Activated T-helper 17 cell treated with anti-CD3 and anti-CD28 coated beads, Interleukin-2, amount 50 U/mL, for 72 hours (primary cell): Measurements from ENCODE around the gene LTBP2. TPM values are rescaled to one million over a fixed set of nuclear protein-coding genes. Genes with fewer than 3 reads are reported as not detected.
A peak's percentile ranks its signal among the peaks of the same experiment; 100 is the strongest.

Source experiments
- ATAC-seq: fragments of 150-1000 bp; cut with Tn5 transposase; replicated peaks from 2 replicates; pipeline ENCODE4 v1.10.0; 2021; ENCODE audit warnings: mild to moderate bottlenecking, moderate library complexity
- H3K27ac Mint-ChIP-seq: one replicate; pipeline ENCODE4 v1.8.0; 2022; ENCODE audit warnings: mixed read lengths
- H3K27me3 Mint-ChIP-seq: one replicate; pipeline ENCODE4 v1.8.0; 2022; ENCODE audit warnings: mixed read lengths
- H3K36me3 Mint-ChIP-seq: one replicate; pipeline ENCODE4 v1.8.0; 2022; ENCODE audit warnings: low read depth, mild to moderate bottlenecking, mixed read lengths
- H3K4me1 Mint-ChIP-seq: one replicate; pipeline ENCODE4 v1.8.0; 2022; ENCODE audit warnings: mixed read lengths
- H3K4me3 Mint-ChIP-seq: one replicate; pipeline ENCODE4 v1.8.0; 2022; ENCODE audit warnings: mild to moderate bottlenecking, mixed read lengths
- H3K9me3 Mint-ChIP-seq: one replicate; pipeline ENCODE4 v1.8.0; 2022; ENCODE audit warnings: mixed read lengths
- total RNA-seq, 2 donors: library from RNA; stranded (reverse); gene quantifications; one replicate each; pipeline ENCODE4 v1.2.3, GENCODE V29; 2022

Gene LTBP2
- total RNA-seq, 2 donors from 2014 or later = 0.03 TPM; not detected in 1

DNA sequence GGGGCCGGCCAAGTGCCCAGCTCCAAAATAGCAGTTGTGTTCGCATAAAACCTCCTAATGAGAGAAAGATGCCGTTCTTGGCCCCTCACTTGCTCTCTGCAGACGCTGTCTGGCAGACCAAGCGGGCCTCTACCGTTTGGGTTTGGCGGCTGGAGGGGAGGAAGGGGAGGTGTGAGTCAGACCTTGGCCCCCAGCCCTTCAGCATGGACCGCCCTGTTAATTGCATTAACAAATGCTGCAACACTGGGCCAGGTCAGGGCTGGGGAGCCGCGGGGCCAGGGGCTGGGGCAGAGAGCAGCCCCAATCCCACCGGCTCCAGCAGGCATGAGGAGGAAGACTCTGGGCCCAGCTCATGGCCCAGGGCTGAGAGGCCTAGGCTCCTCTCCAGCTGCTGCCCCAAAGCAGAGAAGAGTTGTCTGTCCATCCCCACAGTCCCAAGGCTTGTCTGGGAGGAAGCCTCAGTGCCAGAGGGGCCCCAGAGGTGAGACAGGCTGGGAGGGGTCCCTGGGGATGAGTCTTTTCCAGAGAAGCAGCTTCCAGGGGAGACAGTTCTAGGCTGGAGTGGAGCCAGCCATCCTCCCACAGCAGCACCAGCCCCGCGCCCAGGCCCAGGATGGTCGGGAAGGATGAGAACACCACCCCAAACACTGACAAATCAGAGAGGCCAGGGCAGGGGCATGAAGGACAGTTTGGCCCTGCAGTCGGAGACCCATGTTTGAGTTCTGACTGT, 16.9 kb downstream of the LTBP2 start:
- Mint-ChIP-seq H3K27ac (no peak overlapping the region), H3K27me3 (no peaks in the 10 kb centered on the region), H3K4me1 (no peaks in the 10 kb centered on the region), H3K4me3 (no peak overlapping the region), H3K9me3 (no peaks in the 10 kb centered on the region), H3K36me3 (no peaks in the 10 kb centered on the region)
- no peak for ATAC-seq

DNA sequence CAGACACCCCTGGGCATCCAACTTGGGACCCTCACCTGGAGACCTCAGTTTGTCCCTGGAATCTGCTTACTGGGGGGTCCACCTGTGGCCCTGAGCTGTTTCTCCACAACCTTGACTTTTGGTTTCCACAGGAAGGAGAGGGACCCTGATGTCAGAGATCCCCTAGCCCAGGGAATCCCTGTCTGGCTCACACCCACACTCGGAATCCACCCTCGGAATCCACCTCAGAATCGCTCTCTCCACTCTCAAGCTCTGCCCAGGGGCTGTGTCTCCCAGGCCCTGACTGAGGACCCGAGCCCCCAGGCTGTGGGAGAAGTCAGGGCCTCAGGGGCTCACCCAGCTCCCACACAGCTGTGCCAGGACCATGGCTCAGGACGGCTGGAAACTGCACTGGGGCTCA, 17.4 kb downstream of the LTBP2 start:
- H3K4me3 Mint-ChIP-seq = no peak overlapping the region
- H3K36me3 Mint-ChIP-seq = no peaks in the 10 kb centered on the region
- ATAC-seq = no peak
- no peaks in the 10 kb centered on the region for H3K9me3 Mint-ChIP-seq
- no peaks in the 10 kb centered on the region for H3K27me3 Mint-ChIP-seq
- no peak overlapping the region for H3K27ac Mint-ChIP-seq
- H3K4me1 Mint-ChIP-seq = no peaks in the 10 kb centered on the region

DNA sequence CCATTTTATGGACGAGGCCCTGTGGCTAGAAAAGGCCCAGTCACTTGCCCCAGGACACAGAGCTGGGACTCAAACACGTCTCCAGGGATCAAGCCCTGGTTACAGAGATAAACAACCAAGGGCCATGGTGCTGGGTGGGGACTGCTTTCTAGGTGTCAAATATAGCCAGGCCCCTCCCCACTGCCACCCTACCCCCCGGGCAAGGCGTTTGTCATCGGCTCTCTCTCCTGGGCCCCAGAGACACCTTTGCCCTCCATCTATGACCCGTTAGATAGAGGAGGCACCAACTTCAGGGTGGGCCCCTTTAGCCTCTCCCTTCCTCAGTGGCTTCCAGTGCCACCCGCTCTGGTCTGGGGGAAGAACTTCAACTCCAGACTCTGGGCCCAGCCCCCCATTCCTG, 18.0 kb downstream of the LTBP2 start:
- ATAC-seq = no peak
- H3K4me3 Mint-ChIP-seq = no peak overlapping the region

DNA sequence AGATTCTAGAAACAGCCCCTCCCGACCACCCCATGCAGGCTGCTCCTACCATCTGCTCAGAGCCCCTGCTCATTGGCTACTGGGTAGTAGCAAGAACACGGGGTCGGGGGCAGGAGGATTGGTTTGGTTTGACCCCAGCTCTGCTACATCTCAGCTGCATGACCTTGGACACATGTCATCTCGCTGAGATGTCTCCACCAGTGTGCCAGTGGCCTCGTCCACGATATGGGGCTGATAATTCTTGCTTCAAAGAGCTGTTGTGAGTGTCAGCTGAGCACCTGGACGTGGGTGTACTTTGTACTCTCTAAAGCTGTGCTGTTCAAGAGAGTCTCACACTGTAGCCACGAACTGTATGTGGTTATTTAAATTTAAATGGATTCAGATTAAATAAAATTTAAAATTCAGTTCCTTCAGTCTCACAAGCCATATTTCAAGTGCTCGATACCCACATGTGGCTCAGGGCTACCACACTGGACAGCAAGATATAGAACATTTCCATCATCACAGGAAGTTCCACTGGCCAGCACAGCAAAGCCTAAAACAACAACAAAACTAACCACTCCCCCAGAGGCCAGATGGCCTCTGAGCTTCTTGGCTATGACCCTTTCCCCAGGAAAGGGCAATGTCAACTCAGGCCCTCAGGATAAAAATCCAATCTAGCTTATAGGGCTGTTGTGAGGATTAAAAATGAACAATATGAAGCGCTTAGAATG, 18.6 kb downstream of the LTBP2 start:
- Mint-ChIP-seq H3K36me3 (no peaks in the 10 kb centered on the region), H3K27ac (no peak overlapping the region), H3K9me3 (no peaks in the 10 kb centered on the region), H3K4me3 (no peak overlapping the region), H3K4me1 (no peaks in the 10 kb centered on the region), H3K27me3 (no peaks in the 10 kb centered on the region)
- no peak for ATAC-seq

More for the DNA sequence above, 18.0 kb downstream of the LTBP2 start:
- Mint-ChIP-seq H3K4me1 (no peaks in the 10 kb centered on the region), H3K27ac (no peak overlapping the region), H3K36me3 (no peaks in the 10 kb centered on the region), H3K27me3 (no peaks in the 10 kb centered on the region), H3K9me3 (no peaks in the 10 kb centered on the region)

DNA sequence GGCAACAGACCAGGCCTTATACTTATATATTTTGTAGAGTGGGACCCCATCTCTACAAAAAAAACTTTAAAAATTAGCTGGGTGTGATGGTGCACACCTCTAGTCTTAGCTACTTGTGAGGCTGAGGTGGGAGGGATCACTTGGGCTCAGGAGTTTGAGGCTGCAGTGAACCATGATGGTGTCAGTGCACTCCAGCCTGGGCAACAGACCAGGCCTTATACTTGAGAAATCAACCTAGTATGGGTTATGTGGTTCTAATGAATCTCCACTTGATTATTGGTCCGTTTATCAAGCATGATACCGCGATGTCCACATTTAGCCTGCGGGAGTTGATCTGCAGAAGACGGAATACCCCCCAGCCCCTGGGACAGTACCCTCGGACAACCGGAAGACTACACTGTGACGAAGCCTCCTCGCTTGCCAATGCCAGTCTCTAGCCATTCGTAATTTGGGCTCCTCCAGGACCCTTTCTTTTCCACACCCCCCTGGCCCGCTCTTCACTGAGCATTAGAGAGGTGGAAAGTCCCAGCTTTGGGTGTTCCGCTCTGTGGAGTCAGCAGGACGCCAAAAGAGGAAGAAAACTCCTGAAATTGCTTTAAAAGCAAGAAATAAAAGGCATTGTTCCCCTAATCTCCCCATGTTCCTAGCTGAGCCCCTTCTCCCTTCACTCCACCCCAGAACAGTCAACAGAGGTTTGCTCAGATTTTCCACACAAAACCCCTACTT, 19.4 kb downstream of the LTBP2 start:
- no peaks in the 10 kb centered on the region for H3K27me3 Mint-ChIP-seq
- no peaks in the 10 kb centered on the region for H3K4me1 Mint-ChIP-seq
- no peak overlapping the region for H3K27ac Mint-ChIP-seq
- no peaks in the 10 kb centered on the region for H3K9me3 Mint-ChIP-seq
- H3K4me3 Mint-ChIP-seq = no peak overlapping the region
- ATAC-seq = no peak
- no peaks in the 10 kb centered on the region for H3K36me3 Mint-ChIP-seq

DNA sequence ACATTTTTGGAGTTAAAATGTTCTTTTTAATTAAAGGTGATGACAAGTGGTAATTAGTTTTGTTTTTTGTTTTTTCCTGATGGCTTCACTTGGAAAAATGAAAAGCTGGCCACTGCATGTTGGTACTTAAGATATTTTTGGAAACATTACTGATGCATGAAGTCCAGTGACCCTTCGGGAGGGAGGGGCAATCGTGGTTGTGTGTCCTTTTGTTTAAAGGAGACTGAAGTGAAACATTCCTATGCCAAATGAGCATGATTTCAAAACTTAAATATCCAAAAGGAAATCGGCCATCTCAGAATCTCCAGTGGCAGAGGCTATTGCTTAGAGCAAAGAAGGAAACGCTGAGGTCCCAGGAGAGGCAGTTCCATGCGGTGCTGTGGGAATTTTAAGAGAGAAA, 20.1 kb downstream of the LTBP2 start:
- Mint-ChIP-seq H3K9me3 (no peaks in the 10 kb centered on the region), H3K4me1 (no peaks in the 10 kb centered on the region), H3K36me3 (no peaks in the 10 kb centered on the region), H3K4me3 (no peak overlapping the region), H3K27ac (no peak overlapping the region), H3K27me3 (no peaks in the 10 kb centered on the region)
- no peak for ATAC-seq

DNA sequence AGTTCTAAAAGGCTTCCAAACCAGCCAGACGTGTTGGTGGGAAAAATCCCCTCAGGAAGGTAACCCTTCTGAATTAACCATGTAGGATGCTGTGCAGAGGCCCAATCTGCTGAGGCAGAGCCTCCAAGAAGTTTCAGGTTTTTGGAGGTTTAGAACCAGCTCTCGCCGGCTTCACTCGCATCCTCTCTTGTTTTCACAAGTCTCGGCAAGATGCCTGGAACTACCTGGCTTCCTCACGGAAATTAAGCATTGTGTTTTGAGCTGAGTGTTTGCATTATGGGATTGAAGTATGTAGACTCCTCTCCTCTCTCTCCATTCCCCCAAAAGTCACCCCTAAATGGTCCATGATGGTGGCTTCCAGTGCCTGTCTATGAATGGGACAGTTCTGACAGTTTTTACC, 20.6 kb downstream of the LTBP2 start:
- Mint-ChIP-seq H3K27me3 (no peaks in the 10 kb centered on the region), H3K36me3 (no peaks in the 10 kb centered on the region), H3K27ac (no peak overlapping the region), H3K4me3 (no peak overlapping the region), H3K4me1 (no peaks in the 10 kb centered on the region), H3K9me3 (no peaks in the 10 kb centered on the region)
- ATAC-seq = no peak

DNA sequence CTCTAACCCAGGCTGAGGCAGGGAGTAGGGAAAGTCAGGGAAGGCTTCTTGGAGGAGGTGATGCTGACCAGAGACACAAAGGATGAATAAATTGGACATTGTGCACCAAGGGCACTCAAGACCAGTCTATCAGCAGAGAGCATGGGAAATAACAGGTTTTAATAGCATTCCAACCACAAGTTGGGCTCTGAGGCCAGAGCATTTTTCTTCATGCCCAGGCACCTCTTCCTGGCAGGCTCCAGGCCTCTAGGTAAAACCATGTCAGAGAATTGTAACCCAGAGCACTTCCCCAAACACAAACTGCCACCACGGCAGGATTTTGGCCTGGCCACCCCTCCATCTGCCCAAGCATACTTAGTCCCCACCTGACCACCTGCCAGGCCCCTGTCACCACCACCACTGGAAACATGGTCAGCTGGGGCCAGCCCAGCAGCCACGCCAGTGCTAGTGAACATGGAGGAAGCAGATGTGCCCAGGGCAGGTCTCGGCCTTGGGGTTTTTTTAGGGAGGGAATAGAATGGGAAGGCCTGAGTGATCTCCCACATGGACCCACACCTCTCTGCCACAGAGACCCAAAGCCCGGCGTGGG, 22.7 kb downstream of the LTBP2 start:
- no peak for ATAC-seq
- H3K9me3 Mint-ChIP-seq = no peaks in the 10 kb centered on the region

DNA sequence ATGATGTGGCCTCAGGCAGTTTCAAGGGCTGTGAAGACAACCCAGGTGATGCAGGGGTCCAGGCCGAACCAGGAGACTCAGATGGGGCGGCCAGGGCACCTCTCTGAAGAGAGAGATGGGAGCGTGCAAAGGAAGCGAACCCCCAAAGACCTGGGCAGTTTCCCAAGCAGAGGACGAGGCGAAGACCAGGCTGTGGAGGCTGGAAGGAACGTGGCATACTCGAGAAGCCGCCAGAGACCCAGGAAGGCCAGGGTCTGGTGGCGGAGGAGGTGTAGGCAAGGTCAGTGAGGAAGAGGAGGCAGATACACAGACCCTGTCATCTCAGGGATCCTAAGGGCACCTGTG, 24.7 kb downstream of the LTBP2 start:
- Mint-ChIP-seq H3K27ac (no peak overlapping the region), H3K9me3 (no peaks in the 10 kb centered on the region), H3K4me1 (peaks cover 2% of the 10 kb centered on the region), H3K36me3 (no peaks in the 10 kb centered on the region), H3K4me3 (no peak overlapping the region), H3K27me3 (peaks cover 2% of the 10 kb centered on the region)
- no peak for ATAC-seq

More for the DNA sequence above, 22.7 kb downstream of the LTBP2 start:
- no peaks in the 10 kb centered on the region for H3K27me3 Mint-ChIP-seq
- no peak overlapping the region for H3K27ac Mint-ChIP-seq
- H3K36me3 Mint-ChIP-seq = no peaks in the 10 kb centered on the region
- no peaks in the 10 kb centered on the region for H3K4me1 Mint-ChIP-seq
- no peak overlapping the region for H3K4me3 Mint-ChIP-seq

DNA sequence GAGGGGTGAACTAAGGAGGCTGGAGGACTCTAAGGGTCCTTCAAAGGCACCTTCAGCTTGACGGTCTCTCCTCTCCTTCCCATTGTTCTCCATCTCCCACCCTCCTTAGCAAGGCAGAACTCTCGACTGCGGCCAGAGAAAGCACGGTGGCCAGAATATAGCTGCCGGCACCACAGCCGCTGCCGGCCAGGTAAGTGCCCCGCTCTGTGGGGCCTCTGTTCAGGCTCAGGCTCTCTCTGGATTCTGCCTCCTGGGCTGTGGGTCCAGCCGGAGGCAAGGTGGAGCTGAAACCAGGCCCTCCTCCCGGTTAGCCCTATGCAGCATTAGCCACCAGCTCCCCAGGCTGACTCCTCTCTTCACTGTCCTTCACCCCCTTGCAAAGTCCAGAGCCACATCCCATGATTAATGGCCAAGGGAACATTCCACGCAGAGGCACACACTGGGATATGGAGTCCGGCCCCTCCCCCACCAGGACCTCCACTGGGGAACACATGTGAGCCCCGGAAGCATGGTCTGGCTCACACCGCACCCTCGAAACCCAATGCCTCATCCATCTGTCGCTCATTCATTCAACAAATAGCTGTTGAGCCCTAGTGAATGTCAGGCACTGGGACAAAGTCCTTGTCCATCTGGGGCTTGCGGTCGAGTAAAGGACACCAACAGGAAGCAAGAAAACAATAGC, 25.2 kb downstream of the LTBP2 start:
- H3K36me3 Mint-ChIP-seq = no peaks in the 10 kb centered on the region
- H3K27me3 Mint-ChIP-seq = peaks cover 2% of the 10 kb centered on the region
- H3K4me1 Mint-ChIP-seq = peaks cover 5% of the 10 kb centered on the region
- H3K9me3 Mint-ChIP-seq = no peaks in the 10 kb centered on the region
- no peak overlapping the region for H3K27ac Mint-ChIP-seq
- no peak overlapping the region for H3K4me3 Mint-ChIP-seq
- ATAC-seq = no peak

DNA sequence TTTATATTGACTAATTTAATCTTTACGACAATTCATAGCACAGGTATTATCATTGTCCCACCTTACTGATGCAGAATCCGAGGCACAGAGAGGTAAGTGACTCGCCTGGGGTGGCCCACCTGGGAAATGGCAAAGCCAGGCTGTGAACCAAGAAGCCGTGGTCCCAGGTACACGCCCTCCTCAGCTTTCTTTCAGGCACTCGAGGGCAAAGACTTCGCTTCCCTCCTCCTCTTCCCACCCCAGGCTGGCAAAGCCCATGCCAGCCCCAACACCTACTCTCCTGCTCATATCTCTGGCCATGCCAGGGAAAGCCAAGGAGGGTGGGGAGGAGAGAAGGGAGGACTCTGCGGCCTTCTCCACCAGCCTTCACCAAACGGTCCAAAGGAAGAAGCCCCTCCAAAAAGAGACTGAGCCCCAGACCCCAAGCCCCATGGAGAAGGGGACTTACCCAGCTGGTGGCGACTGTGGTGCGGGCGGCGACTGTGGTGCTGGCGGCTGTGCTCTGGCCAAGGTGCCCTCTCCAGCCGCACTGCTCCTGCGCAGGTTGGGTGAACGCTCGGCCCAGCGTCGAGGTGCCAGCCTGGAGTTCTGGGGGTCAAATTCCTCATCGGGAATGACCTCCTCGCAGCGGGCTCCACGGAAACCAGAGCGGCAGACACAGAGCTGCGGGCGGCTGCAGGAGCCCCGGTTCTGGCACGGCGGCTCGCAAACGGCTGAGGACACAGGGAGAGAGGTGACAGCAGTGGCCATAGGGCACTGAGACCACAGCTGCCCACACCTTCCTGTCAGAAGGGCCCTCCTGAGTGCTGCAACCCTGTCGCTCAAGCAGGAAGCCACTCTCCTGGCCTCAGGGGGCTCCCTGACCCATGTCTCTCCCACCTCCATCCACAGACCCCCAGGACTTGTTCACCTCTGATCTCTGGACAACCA, 26.4 kb downstream of the LTBP2 start:
- no peak for ATAC-seq
- Mint-ChIP-seq H3K27me3 (peaks cover 2% of the 10 kb centered on the region), H3K36me3 (no peaks in the 10 kb centered on the region), H3K9me3 (no peaks in the 10 kb centered on the region), H3K4me3 (no peak overlapping the region), H3K4me1 (peaks cover 5% of the 10 kb centered on the region), H3K27ac (no peak overlapping the region)

DNA sequence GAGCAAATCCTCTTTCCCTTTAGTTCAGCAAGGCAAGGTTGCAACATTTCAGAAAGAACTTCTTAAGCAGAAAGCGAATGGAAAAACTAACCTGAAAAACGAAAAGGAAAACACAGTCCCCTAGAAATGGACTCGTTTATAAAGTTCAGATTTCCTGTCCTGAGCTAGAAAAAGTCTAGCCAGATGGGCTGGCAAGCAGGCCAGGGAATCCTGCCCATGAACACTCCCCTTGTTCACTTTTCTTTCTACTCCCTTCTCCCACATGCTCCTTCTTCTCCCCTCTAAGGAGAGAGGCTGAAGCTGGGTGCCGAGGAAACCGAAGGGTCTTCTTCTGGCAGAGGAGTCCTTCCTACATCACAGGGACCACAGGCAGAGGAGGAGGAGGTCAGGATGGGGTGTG, 27.1 kb downstream of the LTBP2 start:
- no peaks in the 10 kb centered on the region for H3K9me3 Mint-ChIP-seq
- H3K36me3 Mint-ChIP-seq = no peaks in the 10 kb centered on the region
- H3K4me1 Mint-ChIP-seq = peaks cover 11% of the 10 kb centered on the region
- peak overlapping the region; percentile 4 for H3K27ac Mint-ChIP-seq
- no peak for ATAC-seq
- H3K4me3 Mint-ChIP-seq = no peak overlapping the region
- peaks cover 2% of the 10 kb centered on the region for H3K27me3 Mint-ChIP-seq

DNA sequence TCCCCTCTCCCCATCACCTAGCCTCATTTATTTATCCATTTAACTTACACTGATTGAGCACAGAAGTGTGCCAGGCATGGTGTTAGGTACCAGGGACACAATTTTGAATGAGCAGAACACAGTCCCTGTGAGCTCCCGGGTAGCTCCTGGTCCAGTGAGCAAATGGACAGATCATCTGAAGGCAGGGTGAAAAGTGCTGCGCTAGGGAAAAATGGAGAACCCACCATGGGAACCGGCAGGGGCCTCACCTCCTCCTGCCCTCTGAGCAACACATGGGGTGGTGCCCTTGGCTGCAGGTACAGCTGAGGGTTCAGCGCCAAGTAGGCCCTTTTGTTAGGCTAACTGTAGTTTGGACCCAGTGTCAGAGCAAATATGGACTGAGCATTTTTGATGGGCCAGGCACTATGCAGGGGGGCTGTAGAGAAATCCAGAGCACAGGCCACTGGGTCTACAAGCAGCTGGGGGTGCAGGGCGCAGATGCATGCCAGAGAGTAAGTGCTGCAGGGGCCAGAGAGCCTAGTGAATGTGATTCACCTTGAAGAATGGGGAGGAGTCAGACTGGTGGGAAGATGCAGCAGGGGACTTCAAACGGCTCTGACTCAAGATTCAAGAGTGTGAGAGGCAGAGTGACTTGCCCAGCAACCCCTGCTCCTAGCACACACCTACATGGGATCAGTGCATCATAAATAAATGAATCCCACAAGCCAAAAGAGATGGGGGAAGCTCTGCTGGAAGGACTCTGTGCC, 28.2 kb downstream of the LTBP2 start:
- peak; percentile 59 for ATAC-seq
- peaks cover 2% of the 10 kb centered on the region for H3K27me3 Mint-ChIP-seq
- H3K4me1 Mint-ChIP-seq = peaks cover 20% of the 10 kb centered on the region
- no peaks in the 10 kb centered on the region for H3K36me3 Mint-ChIP-seq
- H3K9me3 Mint-ChIP-seq = no peaks in the 10 kb centered on the region
- no peak overlapping the region for H3K4me3 Mint-ChIP-seq
- H3K27ac Mint-ChIP-seq = no peak overlapping the region
